HepG2 (cell line): ENCODE results near the gene OOSP3. TPM values are rescaled to one million over a fixed set of nuclear protein-coding genes. Genes with fewer than 3 reads are reported as not detected.

Experiments
- ATAC-seq: fragments of 200-7000 bp; cut with Tn5 transposase; 3 replicates; pipeline ENCODE4 v1.9.1; 2020; ENCODE audit warnings: mild to moderate bottlenecking, moderate library complexity
- BruUV-seq: library from RNA; stranded (reverse); fragments of 400-500 nt; replicated peaks from 2 replicates; lab custom pipeline; 2021; lab: Mats Ljungman, UMichigan
- CTCF ChIA-PET: fragments of 300-600 bp; formaldehyde crosslinking; extraction: SDS; loops from one replicate; lab custom pipeline; 2021; ENCODE audit warnings: low total read pairs, inconsistent platforms, low intra/inter-chr PET ratio; lab: Yijun Ruan, JAX
- POLR2A ChIA-PET: fragments of 350-600 bp; sonication (Branson Sonifier 250); formaldehyde crosslinking; loops from one replicate; lab custom pipeline; 2020; ENCODE audit warnings: antibody characterized with exemption, inconsistent platforms; lab: Yijun Ruan, JAX
- DNase-seq: peaks from one replicate; pipeline ENCODE4 v3.0.0-alpha.2; 2015; ENCODE audit warnings: low spot score
- FAIRE-seq: peaks from 3 replicates; lab custom pipeline; 2011; peaks lifted over from hg19 to GRCh38; lab: Jason Lieb, UNC
- H2AFZ ChIP-seq: one replicate; pipeline ENCODE4 v1.6.1; 2011; ENCODE audit warnings: low read length, inconsistent platforms
- H3K27ac ChIP-seq: fragments of 300-600 bp; 3 replicates; pipeline ENCODE4 v1.8.0; 2011; ENCODE audit warnings: mixed run types, mild to moderate bottlenecking, mixed read lengths, low read length, inconsistent platforms; ENCODE audit not compliant: insufficient read depth; ENCODE audit errors: extremely low read length
- H3K27me3 ChIP-seq, 2 experiments: fragments of 200-600 bp in 1 of 2; 2 replicates in 1 of 2; 3 replicates in 1 of 2; pipeline versions ENCODE4 v1.6.0 to v1.8.0; 2011; ENCODE audit warnings: low read length in 2 of 2, mild to moderate bottlenecking in 2 of 2, moderate library complexity in 2 of 2, inconsistent platforms in 1 of 2; ENCODE audit not compliant: insufficient read depth in 2 of 2, control insufficient read depth in 1 of 2
- H3K36me3 ChIP-seq, 2 experiments: fragments of 200-600 bp in 1 of 2; replicated peaks in 1 of 2; 2 replicates in 1 of 2; 3 replicates in 1 of 2; pipeline versions ENCODE4 v1.5.1 to v1.8.0; 2011; ENCODE audit warnings: low read length in 2 of 2, inconsistent platforms in 1 of 2; ENCODE audit not compliant: insufficient read depth in 2 of 2, control insufficient read depth in 1 of 2
- H3K4me1 ChIP-seq: 2 replicates; pipeline ENCODE4 v1.5.1; 2012; ENCODE audit warnings: low read length, inconsistent platforms; ENCODE audit not compliant: insufficient read depth
- H3K4me2 ChIP-seq: 2 replicates; pipeline ENCODE4 v1.6.0; 2011; ENCODE audit warnings: low read depth, low read length, inconsistent platforms
- H3K4me3 ChIP-seq, 3 experiments: fragments of 200-600 bp in 1 of 3; sonication (generic), shearing (Covaris generic) in 1 of 3; replicated peaks in 1 of 3; 2 replicates each; pipeline ENCODE4 v1.5.1; 2011 to 2016; ENCODE audit warnings: low read length in 3 of 3, inconsistent platforms in 2 of 3, low read depth in 2 of 3, mild to moderate bottlenecking in 2 of 3, control low read depth in 1 of 3, mixed read lengths in 1 of 3; ENCODE audit not compliant: insufficient read depth in 1 of 3
- H3K79me2 ChIP-seq: one replicate; pipeline ENCODE4 v1.6.1; 2011; ENCODE audit warnings: low read length, inconsistent platforms; ENCODE audit not compliant: insufficient read depth
- H3K9ac ChIP-seq: 2 replicates; pipeline ENCODE4 v1.6.0; 2011; ENCODE audit warnings: mild to moderate bottlenecking, low read depth, low read length, inconsistent platforms; ENCODE audit not compliant: insufficient read depth
- H3K9me3 ChIP-seq: 2 replicates; pipeline ENCODE4 v1.5.1; 2012; ENCODE audit warnings: mild to moderate bottlenecking, low read length
- H4K20me1 ChIP-seq: 2 replicates; pipeline ENCODE4 v1.6.0; 2011; ENCODE audit warnings: inconsistent platforms, mild to moderate bottlenecking, low read length, moderate library complexity; ENCODE audit not compliant: insufficient read depth
- HHEX ChIP-seq: IDR thresholded peaks from 2 replicates; pipeline ENCODE4 v1.6.1; 2016; ENCODE audit warnings: control low read depth
- STAG1 ChIP-seq: sonication (generic); formaldehyde crosslinking; IDR thresholded peaks from 2 replicates; pipeline ENCODE4 v1.4.0; 2020; ENCODE audit warnings: missing genetic modification reagents
- WGBS: methylation state at CpG from one replicate; pipeline ENCODE4 v1.1.6; 2017; ENCODE audit warnings: low lambda C conversion rate; 5-methylcytosine and 5-hydroxymethylcytosine counted together
- in situ Hi-C: cut with HindIII; loops from 2 replicates; pipeline ENCODE4 v1.10.0; 2017; ENCODE audit warnings: low pct_unique_long_range_greater_than_20kb; ENCODE audit not compliant: extremely low pct_ligation_motif_present
- intact Hi-C: fragments of 100-400 bp; cut with micrococcal nuclease; formaldehyde crosslinking; loops from one replicate; pipeline ENCODE4 v1.10.0; 2022; ENCODE audit not compliant: unreplicated experiment
- polyA plus RNA-seq, 8 experiments: library from polyadenylated mRNA; depleted of rRNA in 3 of 8; stranded (reverse) in 7 of 8; unstranded in 1 of 8; fragments of >200 nt; fragmentation: Illumina TruSeq in 4 of 8; extraction: Trizol in 4 of 8; gene quantifications; 2 replicates each; pipeline versions ENCODE4 v1.2.1 to v1.2.3, GENCODE V29; 2011 to 2016; ENCODE audit warnings: low read depth in 4 of 8, missing spikeins in 1 of 8, mixed read lengths in 1 of 8; ENCODE audit not compliant: insufficient read depth in 1 of 8
- total RNA-seq, 5 experiments: library from RNA; depleted of rRNA; stranded (reverse); fragments of >200 nt; fragmentation: Illumina TruSeq; extraction: Trizol; gene quantifications; 2 replicates each; pipeline ENCODE4 v1.2.3, GENCODE V29; 2016; ENCODE audit warnings: low read depth in 1 of 5
- TF ChIP-seq, protein P1 (sequence below): sonication (generic); formaldehyde crosslinking; IDR thresholded peaks from 2 replicates; pipeline ENCODE4 v1.4.0; 2020; ENCODE audit warnings: missing genetic modification reagents, borderline replicate concordance
- TF ChIP-seq, protein P2 (sequence below): sonication (generic); formaldehyde crosslinking; IDR thresholded peaks from 2 replicates; pipeline ENCODE4 v1.5.0; 2020; ENCODE audit warnings: mild to moderate bottlenecking, missing genetic modification reagents, moderate library complexity

Gene OOSP3
- total and polyA plus RNA-seq, 2 of the 13 experiments (the other 11 are each of a cell fraction or from before 2014, with no cell fraction given): not detected

DNA sequence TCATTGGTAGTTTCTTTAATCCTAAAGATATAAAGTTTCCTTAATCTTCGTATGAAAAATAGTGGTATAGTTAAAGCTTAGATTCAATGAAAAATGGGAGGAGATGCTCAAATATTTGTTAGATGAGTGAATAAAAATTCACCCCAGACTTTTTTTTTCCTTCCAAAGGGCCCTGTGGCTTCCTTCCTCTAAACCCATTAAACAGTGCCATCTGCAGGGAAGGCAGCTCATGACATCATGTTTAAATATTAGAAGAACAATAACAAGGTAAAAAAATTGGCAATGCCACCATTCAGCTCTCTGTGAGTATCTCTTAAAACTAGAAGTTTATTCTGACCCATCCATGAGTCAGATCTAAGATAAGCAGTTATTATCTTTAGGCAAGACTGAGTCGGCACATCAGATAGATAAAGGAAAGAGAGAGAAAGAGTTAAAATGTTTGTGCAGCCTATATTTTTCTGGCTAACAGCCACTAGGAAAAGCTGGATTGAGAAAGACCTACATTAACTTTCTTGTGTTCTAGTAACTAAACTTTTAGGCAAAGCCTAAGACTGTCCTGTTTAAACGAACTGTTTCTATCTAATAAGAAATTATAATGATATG is 40.5 kb downstream of the OOSP3 start:
- no peak overlapping the region for H3K9ac ChIP-seq
- BruUV-seq: no TSS peak
- DNase-seq: peak; percentile 18
- no peak overlapping the region for H3K4me2 ChIP-seq
- CTCF ChIA-PET: interaction anchor here (0.7 to 1.1 kb wide), 2 partner anchors 95 to 96 kb away, joined by 3 to 5 read pairs; no protein-coding TSS in a partner anchor
- POLR2A ChIA-PET: no interaction called here
- no peak overlapping the region for H3K27ac ChIP-seq
- H3K79me2 ChIP-seq: no peaks in the 10 kb centered on the region
- no peaks in the 10 kb centered on the region for H3K36me3 ChIP-seq
- no peak overlapping the region for H2AFZ ChIP-seq
- H3K4me1 ChIP-seq: no peaks in the 10 kb centered on the region
- intact Hi-C loops (loop anchor here (2.0 kb wide), 1 partner anchor 96 kb away; no protein-coding TSS in a partner anchor), in situ Hi-C loops (no loop called here)
- H3K4me3 ChIP-seq: no peak overlapping the region
- H4K20me1 ChIP-seq: no peaks in the 10 kb centered on the region
- 0% methylated on average over 3 of the region's 3 CpGs for WGBS
- FAIRE-seq: no peak
- TF ChIP-seq STAG1 (CRISPR knock-in tag): peak; percentile 47
- TF ChIP-seq HHEX (CRISPR knock-in tag): no peak
- TF ChIP-seq, protein P1, sequence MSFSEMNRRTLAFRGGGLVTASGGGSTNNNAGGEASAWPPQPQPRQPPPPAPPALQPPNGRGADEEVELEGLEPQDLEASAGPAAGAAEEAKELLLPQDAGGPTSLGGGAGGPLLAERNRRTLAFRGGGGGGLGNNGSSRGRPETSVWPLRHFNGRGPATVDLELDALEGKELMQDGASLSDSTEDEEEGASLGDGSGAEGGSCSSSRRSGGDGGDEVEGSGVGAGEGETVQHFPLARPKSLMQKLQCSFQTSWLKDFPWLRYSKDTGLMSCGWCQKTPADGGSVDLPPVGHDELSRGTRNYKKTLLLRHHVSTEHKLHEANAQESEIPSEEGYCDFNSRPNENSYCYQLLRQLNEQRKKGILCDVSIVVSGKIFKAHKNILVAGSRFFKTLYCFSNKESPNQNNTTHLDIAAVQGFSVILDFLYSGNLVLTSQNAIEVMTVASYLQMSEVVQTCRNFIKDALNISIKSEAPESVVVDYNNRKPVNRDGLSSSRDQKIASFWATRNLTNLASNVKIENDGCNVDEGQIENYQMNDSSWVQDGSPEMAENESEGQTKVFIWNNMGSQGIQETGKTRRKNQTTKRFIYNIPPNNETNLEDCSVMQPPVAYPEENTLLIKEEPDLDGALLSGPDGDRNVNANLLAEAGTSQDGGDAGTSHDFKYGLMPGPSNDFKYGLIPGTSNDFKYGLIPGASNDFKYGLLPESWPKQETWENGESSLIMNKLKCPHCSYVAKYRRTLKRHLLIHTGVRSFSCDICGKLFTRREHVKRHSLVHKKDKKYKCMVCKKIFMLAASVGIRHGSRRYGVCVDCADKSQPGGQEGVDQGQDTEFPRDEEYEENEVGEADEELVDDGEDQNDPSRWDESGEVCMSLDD (CRISPR knock-in tag): no peak
- TF ChIP-seq, protein P2, sequence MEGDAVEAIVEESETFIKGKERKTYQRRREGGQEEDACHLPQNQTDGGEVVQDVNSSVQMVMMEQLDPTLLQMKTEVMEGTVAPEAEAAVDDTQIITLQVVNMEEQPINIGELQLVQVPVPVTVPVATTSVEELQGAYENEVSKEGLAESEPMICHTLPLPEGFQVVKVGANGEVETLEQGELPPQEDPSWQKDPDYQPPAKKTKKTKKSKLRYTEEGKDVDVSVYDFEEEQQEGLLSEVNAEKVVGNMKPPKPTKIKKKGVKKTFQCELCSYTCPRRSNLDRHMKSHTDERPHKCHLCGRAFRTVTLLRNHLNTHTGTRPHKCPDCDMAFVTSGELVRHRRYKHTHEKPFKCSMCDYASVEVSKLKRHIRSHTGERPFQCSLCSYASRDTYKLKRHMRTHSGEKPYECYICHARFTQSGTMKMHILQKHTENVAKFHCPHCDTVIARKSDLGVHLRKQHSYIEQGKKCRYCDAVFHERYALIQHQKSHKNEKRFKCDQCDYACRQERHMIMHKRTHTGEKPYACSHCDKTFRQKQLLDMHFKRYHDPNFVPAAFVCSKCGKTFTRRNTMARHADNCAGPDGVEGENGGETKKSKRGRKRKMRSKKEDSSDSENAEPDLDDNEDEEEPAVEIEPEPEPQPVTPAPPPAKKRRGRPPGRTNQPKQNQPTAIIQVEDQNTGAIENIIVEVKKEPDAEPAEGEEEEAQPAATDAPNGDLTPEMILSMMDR (CRISPR knock-in tag): peak; percentile 38
- ATAC-seq: no peak
- H3K9me3 ChIP-seq: peaks cover 28% of the 10 kb centered on the region
- H3K27me3 ChIP-seq: no peaks in the 10 kb centered on the region; a peak in 1 of 5 replicates
